SKM-1 treated with dmso at 0.1 percent for 144 hours (cell line): Measurements from ENCODE around the gene SMAD5.

Experiments used
- DNase-seq: peaks from one replicate; lab custom pipeline; 2025; ENCODE audit not compliant: unreplicated experiment; lab: John Stamatoyannopoulos, UW

SMAD5 gene

DNA sequence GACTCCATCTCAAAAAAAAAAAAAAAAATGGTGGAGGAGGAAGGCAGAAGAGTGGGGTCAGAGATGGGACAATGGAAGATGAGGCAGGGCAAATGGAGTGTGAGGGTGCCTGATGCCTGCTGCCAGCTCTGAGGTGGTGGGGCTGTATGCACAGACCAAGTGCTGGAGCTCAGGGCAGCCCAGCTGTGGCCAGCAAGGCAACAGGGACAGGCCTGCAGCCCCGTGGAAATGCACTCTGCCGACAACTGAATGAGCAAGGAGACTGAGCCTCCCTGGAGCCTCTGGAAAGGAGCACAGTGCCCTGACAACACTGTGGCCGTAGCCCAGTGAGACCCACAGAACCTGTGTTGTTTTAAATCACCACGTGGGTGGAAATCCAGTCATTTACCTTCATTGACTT is 83.2 kb downstream of the SMAD5 start:
- no peak for DNase-seq

DNA sequence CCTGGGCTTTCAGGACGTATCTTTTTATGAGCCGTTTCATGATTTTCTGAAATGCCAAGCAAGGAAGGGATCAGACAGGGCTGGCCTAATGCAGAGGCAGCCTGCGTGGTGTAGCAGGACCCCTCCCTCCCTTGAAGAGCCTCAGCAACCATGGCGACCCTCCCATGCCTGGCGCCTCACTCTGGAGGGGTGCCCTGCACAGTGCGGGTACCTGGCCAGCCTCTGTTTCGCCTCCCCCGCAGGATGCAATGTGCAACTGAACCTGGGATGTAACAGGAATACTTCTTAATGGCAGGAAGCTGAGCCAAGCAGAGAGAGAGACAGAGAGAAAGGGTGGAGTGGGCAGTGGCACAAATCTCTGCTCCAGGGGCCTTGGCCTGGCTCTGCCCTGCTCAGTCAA is 83.6 kb downstream of the SMAD5 start:
- no peak for DNase-seq

DNA sequence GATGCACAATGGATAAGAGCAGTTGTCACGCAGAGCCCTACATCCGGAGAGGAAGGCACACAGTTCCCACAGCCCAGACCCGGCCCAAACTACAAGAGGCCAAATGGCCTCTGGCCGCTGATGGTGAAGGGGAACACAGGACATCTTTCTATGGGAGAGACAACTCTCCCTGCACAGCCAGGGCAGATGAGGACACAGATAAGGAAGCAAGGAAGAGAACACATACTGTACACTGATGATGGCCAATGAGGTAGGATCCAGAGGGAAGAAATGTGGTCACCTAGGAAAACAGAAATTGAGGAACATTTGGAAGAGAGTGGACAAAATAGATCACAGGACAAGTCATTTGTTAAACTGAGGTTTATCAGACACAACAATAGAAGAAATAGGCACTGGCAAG is 88.7 kb downstream of the SMAD5 start:
- DNase-seq, result no peak

DNA sequence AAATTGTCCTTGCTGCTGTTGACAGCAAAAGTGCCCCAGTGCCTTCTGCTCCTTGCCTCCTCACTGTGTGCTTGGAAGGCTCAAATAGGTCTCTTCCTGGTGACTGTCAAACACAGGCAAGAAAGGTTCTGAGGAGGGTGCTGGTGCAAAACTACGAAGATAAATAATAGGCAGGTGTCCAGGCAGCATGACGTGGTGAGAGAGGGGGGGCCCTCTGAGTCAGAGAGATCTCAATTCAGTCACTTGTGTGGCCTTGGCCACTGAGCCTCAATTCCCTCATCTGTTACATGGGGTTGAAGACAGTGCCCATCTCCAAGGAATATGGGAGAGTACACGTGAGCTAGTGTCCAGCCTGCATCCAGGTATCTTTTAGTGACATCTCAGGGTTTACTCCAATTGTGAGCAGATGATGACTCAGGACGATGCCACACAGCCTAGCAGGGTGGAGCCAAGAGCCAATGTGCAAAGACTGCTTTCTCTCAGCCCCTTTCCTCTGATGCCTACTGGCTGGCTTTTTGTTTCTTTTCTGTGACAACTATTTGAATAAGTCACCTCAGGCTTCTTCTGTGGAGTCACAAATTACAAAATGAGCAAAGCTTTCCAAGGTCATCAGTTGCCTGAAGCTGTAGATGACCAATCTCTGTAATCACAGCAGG is 90.1 kb downstream of the SMAD5 start:
- DNase-seq, result no peak

DNA sequence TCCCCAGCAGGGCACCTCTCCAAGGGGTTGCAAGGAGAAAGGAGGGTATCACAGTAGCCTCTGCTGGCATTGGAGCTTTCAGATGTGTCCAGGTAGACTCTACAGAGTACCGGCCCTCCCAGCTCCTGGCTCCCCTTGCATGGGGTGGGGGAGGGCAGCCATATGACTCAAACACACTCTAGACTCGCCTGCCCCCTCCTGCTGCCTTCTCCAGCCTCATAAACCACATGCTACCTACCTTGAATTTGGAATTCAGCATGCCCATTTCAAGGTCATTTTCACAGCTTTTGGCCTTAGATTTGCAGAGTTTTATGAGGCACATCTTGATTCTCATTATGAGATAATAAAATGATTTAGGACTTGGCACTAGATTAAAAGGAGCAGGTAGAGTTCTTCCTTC is 93.2 kb downstream of the SMAD5 start:
- DNase-seq, result no peak

DNA sequence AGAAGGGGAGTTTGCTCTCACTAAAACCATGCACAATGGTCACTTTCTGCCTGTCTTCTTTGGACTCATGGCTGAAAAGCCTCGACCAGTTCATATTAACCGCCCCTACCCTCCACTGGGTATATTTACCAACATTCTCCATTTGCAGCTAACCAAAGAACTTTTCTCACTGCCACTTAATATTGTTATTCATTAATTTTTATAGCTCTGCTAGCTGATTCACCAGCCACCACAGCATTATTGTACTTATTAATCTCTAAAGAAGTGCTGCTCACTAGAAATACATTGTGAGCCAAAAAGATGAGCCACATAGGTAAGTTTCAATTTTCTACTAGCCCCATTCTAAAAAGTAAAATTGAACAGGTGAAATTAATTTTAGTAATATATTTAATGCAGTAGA is 93.8 kb downstream of the SMAD5 start:
- DNase-seq, result no peak

DNA sequence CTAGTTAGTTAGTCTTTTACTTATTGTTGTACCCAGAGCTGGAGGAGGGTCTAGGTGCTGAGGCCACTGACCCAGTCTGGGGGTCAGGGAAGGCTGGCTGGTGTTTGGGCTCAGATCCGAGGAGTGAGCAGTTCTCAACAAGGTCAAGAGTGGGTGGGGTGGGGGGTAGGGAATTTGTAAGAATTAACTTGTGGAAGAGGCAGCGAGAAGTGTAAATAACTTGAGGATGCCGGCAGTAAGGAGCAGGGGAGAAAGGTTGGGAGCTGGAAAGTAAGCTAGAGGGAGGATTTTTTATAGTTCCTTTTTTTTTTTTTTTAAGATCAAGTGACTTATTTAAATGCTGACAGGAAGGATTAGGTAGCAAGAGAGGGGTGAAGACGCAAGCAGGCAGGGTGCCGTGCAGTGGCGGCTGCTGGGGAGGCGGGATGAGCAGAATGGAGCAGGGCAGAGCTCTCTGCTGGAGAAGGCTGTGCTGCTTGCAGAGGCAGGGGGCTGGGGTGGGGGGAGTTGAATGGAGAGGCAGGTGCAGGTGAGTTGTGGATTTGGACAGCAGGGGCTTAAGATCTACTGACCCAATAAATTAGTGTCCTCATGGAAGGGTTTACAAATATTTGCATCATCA is 95.6 kb downstream of the SMAD5 start:
- no peak for DNase-seq

DNA sequence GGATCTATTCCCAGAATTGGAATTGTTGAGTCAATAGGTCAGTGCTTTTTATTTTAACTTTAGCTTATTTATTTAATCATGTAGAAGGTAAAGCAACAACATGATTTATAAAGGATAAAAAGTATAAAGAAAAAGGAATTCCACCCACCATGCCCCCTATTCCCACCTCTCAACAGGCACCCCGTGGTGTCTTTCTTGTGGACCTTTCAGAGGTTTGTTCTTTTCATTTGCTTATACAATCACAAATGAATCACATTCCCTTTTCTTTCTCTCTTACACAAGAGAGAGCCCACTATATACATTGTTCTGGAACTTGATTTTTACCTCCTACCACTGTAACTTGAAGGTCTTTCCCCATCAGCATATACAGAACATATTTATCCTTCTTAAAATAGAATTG is 97.5 kb downstream of the SMAD5 start:
- no peak for DNase-seq

DNA sequence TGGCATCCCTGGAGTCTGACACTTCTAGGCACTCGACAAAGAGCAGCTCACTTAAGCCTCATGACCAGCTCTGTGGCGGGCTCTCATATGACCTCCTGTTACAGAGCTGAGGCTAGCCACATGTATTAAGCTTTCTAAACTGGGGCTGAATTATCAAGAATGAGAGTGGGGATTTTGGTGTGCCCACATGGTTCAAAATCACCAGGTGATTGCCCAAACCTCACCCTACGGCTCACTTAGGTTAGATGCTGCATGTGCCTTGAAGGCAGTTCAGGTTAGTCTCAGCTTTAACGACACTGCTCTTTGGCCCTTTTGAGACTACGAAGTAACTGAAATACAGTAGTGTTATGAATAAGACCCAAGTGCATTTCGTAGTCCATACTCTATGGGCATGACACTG is 99.7 kb downstream of the SMAD5 start:
- DNase-seq, result no peak
